Fibroblast of villous mesenchyme (primary cell): ENCODE results near the gene ACOT12. TPM values are rescaled to one million over a fixed set of nuclear protein-coding genes. Genes with fewer than 3 reads are reported as not detected.
"Not testable (repeated sequence)": the region's sequence is repeated elsewhere in the genome, so short reads cannot be mapped to it uniquely, and the experiment has no call there.

ENCODE experiments used
- DNase-seq: peaks from one replicate; pipeline ENCODE4 v3.0.0-alpha.2; 2010; ENCODE audit warnings: low read depth
- H3K4me3 ChIP-seq: 2 replicates; pipeline ENCODE4 v1.5.1; 2011; ENCODE audit warnings: low read depth, mild to moderate bottlenecking, low read length
- total RNA-seq: library from RNA; depleted of rRNA; stranded (reverse); fragments of >200 nt; gene quantifications from 2 replicates; pipeline ENCODE4 v1.2.3, GENCODE V29; 2012
- TF ChIP-seq, protein P1 (sequence below): IDR thresholded peaks from 2 replicates; pipeline ENCODE4 v1.5.1; 2012; ENCODE audit warnings: low read depth, mild to moderate bottlenecking, low read length; ENCODE audit not compliant: insufficient read depth

ACOT12 gene
- total RNA-seq, 1 donor = not detected

DNA sequence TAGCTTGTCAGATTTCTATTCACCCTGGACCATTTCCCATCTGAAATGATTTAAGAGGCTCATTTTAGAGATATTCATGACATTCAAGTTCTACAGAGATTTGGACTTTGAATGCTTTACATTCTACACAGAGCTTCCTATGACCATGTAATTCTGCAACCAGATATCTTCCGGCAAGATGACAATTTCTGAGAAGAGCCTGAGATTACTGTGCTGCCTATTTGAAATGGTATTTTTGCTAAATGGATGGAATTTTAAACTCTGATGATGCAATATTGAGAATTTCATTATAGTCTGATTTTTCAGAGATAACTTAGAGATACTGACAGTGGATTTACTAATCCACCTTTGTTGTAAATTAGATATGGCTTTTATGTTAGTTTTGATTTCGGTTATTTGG lies 16.0 kb upstream of the ACOT12 start:
- no peak overlapping the region for H3K4me3 ChIP-seq
- TF ChIP-seq, protein P1, sequence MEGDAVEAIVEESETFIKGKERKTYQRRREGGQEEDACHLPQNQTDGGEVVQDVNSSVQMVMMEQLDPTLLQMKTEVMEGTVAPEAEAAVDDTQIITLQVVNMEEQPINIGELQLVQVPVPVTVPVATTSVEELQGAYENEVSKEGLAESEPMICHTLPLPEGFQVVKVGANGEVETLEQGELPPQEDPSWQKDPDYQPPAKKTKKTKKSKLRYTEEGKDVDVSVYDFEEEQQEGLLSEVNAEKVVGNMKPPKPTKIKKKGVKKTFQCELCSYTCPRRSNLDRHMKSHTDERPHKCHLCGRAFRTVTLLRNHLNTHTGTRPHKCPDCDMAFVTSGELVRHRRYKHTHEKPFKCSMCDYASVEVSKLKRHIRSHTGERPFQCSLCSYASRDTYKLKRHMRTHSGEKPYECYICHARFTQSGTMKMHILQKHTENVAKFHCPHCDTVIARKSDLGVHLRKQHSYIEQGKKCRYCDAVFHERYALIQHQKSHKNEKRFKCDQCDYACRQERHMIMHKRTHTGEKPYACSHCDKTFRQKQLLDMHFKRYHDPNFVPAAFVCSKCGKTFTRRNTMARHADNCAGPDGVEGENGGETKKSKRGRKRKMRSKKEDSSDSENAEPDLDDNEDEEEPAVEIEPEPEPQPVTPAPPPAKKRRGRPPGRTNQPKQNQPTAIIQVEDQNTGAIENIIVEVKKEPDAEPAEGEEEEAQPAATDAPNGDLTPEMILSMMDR = no peak
- DNase-seq = no peak

DNA sequence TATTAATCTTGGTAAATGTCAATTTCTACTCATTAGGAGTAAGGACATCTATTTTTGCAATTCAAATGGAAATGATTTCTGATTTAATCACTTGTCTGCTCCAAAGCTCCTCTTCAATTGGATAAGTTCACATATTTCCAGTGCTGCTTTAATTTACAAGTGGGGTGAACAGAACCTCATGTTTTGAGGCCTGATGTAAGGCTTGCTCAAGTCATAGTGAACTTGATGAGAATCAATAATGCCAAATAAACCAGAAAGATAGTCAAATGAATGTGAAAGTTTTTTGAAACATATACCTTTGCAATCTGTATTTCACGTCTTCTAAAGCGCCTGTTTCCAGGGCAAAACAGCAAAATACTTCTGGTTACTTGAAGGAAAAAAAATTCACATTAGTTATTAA lies 15.4 kb upstream of the ACOT12 start:
- H3K4me3 ChIP-seq = no peak overlapping the region
- DNase-seq = no peak
- TF ChIP-seq, protein P1 = no peak

DNA sequence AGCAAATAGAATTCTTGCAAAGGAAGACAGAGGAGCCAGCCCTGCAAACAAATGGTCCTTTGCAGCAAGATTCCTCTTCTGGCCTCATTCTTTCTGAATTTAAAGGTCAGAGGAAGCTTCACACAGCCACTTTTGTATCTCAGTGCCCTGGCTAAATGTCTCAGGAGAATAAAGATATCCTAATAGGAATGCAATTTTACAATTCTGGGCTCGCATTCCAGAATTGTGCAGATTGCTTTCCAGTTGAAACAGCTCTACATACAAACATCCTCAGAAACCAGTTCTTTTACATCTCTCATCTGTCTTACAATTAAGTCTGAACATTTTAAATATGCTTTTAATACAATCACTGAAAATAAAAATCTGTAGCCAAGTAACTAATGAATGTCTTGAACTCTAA lies 14.6 kb upstream of the ACOT12 start:
- no peak overlapping the region for H3K4me3 ChIP-seq
- no peak for DNase-seq
- TF ChIP-seq, protein P1 = no peak

DNA sequence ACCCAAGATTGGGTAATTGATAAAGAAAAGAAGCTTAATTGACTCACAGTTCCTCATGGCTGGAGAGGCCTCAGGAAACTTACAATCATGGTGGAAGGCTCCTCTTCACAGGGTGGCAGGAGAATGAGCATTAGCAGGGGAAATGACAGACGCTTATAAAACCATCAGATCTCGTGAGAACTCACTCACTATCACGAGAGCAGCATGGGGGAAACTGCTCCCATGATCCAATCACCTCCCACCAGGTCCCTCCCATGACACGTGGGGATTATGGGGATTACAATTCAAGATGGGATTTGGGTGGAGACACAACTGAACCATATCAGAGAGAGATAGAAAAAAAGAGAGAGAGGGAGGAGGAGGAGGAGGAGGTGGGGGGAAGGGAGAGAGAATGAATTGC lies 13.9 kb upstream of the ACOT12 start:
- H3K4me3 ChIP-seq, DNase-seq: not testable (repeated sequence)

DNA sequence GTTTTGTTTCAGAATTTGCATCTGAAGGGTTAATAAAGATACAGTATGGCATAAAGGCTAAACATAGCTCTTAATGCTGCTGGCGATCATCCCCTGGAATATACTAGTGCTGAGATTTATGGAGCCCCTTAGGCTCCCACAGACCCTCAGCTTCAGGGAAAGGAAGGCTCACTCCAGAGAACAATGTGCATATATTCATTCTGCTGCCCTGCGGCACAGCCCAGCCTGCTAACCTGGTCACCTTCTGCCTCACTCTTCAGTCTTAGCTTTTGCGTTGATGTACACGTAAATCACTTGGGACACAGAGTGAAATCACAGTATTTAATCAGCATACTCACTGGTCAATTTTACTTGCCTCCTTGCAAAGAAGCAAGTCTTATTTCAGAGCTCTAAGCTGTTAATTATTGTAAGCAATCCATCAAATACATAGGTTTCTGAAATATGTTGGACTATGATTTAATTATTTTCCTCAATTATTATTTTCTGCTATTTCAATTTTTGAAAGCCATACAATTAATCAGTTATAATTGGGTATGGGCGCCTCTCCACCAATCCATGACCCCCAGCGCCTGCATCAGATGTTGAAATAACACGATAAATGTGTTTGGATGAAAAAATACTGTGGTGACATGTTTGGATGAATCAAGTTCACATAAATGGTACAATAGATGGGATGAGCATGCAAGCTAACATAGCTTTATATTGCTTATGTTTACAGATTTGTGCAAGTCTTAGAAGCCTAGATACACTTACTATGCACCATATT lies 11.4 kb upstream of the ACOT12 start:
- H3K4me3 ChIP-seq = no peak overlapping the region
- TF ChIP-seq, protein P1 = no peak
- DNase-seq = no peak

DNA sequence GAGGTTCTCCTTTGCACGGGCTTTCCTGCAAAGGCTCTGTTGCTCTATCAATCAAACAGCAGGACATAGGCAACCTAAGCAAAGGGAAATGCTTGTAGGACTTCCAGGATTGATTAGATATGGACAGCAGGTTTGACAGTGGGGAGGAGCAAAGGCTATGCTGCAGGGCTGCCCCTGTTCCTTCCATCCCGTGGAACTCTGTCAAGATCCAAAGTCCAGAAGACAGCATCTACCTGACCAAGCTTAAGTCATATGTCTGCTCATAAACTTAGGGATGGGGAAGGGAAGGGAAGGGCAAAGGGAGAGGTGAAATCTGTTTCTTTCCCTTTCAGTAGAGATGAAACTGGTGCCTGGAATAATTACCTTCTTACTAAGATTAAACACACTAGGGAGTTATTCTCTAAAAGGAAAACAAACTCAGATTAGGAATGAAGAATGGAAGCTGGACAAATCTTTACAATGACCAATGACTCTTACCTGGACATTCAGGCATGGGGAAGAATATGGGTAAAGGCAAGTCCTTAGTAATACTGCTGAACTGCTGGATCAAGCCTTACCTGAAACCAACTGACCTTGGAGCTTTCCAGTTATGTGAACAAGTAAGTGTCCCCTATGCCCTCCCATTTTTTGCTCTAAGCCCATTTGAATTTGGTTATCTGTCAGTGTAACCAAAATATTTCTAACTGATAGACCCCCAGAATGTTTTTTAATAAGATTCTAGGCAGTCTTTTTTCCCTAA lies 8.4 kb upstream of the ACOT12 start:
- TF ChIP-seq, protein P1 = no peak
- DNase-seq = no peak
- no peak overlapping the region for H3K4me3 ChIP-seq

DNA sequence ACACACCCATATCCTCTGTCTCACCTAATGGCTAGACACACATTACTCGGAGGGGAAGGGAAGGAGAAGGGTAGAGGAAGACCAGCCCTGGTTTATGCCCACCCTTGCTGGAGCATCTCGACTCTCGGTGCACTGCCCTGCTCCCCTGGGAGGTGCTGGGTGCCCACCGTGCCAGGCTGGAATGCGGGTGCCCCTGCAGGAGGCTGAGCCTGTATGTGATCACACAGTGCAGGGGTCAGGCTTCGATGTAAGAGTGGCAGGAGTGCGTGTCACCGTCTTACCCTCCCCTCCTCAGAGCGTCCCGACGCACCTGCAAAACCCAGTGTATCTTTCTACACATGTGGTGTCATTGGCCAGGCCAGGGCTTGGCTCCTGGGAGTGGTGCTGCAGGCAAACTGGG lies 7.3 kb upstream of the ACOT12 start:
- TF ChIP-seq, protein P1 = no peak
- no peak overlapping the region for H3K4me3 ChIP-seq
- no peak for DNase-seq
